HG03045 (cell line): ENCODE data around the gene NOP58.
"Not testable (repeated sequence)": the region's sequence is repeated elsewhere in the genome, so short reads cannot be mapped to it uniquely, and the experiment has no call there.

Experiments used
- ATAC-seq: cut with Tn5 transposase; IDR thresholded peaks from one replicate; pipeline ENCODE4 v1.9.1; 2021; ENCODE audit warnings: mild to moderate bottlenecking, moderate library complexity; ENCODE audit not compliant: unreplicated experiment

Gene NOP58, protein sequence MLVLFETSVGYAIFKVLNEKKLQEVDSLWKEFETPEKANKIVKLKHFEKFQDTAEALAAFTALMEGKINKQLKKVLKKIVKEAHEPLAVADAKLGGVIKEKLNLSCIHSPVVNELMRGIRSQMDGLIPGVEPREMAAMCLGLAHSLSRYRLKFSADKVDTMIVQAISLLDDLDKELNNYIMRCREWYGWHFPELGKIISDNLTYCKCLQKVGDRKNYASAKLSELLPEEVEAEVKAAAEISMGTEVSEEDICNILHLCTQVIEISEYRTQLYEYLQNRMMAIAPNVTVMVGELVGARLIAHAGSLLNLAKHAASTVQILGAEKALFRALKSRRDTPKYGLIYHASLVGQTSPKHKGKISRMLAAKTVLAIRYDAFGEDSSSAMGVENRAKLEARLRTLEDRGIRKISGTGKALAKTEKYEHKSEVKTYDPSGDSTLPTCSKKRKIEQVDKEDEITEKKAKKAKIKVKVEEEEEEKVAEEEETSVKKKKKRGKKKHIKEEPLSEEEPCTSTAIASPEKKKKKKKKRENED

DNA sequence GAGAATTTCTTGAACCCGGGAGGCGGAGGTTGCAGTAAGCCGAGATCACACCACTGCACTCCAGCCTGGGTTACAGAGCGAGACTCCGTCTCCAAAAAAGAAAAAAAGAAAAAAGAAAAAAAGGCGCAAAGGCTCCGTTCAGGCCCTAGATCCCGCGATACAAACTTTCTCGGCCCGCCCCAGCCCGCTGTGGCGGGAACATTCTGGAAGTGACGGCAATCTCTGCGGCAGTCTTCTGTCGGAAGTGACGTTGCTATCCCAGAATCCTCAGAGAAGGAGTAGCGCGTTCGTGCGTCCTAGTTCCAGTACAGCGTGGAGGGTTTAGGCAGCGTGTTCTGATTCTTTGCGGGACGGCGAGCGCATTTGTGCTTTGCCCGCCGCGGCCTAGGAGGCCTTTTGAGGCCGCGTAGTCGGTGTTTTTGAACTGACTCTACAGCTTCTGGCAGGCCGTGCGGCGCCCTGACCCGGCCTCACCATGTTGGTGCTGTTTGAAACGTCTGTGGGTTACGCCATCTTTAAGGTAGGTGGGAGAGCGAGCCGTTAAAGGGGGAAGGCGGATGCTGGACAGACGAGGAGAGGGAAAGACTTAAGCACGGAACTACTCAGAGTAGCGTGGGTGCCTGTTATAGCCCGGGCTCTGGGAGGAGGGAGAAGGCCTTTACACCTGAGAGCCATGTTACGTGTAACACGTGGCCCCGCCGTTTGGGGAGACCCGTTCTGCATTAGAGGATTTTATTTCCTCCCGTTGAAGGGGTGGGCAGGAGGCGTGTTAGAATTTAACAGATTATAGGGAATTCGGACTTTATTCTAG lies at the start of gene NOP58:
Gene NOP58, plus strand, starts transcription at position 297 of the 811 bp plus-strand sequence. Its CDS starts 179 bp downstream, at position 476.
- ATAC-seq, result peak; percentile 90

DNA sequence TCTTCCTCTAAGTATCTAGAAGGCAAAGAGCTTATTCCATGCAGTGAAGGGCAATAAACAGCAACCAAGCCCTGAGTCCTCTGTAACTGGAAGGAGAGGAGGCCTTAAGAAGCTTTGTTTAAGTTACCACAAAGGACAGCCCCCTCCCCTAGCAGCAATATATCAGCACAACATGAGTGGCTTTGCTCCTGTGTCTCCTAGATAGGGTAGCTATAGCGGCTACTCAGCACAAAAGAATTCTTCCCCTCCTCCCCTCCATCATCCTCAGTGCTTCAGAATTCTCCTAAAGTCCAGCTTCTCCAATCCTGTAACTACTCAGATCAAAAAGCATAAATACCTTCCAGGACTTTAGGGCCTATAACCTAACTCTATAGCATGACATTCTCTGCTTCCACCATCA lies 43.7 kb upstream of the NOP58 start:
- no peak for ATAC-seq

DNA sequence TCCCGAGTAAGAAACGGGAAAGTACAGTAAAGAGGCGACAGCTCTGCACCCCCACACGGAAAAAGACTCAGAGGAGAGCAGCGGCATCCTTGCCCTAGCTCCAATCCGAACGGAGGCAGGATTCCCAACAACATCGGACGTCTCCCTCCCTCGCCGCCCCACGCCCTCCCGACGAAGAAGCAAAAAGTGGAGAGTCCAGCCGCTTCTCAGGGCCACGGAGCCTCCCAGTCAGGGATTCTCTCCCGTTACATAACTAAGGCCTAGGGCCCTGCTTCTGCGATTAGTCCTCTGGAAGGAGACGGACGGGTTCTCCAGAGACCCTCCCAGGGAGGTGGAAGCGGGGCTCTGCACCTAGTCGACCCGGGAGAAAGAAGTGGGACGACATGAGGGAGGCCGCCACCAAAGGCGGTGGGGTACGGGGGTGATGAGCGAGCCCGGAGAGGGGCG lies 27.8 kb upstream of the NOP58 start:
- ATAC-seq, result peak; percentile 43

DNA sequence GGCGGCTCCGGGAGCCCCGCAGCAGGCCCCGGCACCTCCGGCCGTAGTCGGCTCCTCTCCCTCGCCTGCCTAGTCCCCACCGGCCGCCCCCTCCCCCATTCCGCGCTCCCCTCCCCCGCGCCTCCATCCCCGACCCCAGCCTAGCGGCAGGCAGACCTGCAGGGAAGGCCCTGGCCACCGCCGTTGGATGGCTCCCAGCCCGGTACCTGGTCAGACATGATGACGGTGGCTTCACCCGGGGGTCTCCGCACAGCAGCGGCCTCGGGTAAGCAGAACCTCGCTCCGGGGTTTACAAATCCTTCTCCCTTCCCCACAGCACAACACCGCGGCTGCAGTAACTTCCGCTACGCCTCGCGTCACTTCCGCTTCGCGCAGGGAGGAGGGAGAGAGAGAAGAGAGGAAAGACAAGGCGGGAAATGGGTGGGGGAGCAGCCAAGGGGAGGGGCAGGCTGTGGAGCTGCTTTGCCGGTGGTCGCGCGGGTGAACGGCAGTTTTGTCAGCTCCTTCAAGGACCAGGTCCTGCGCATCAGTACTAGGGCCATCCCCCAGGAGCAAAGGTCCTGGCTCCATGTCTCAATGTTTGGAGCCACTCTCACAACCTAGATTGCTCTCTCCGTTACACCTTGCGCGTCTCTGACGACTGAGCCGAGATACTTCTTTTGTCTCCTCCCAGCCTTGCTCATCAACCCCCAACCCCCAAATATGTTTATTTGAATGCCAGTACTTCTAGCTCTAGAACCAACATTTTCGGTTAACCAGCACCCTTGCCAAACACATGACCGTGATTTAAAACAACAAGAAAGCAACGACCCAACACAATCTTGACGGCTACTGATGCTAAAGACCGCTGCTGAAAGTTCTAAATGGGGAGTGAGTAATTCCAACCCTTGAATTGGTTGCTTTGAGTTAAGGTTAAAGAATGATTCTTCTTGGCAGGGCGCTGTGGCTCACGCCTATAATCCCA lies 27.0 kb upstream of the NOP58 start, which contains the start of gene SUMO1:
Gene SUMO1, minus strand, starts transcription at position 364 of the 964 bp plus-strand sequence. Its CDS starts 146 bp downstream, at position 218.
- peak; percentile 95 for ATAC-seq

DNA sequence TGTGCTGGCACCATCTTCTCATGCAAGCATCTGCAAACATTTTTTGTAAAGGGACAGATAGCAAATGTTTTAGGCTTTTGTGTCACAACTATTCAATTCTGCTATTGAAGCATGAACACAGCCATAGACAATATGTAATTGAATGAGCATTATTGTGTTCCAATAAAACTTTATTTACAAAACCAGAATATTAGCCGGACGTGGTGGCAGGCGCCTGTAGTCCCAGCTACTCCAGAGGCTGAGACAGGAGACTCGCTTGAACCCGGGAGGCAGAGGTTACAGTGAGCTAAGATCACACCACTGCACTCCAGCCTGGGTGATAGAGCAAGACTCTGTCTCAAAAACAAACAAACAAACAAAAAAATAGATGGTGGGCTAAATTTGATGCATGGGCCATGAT lies 17.9 kb upstream of the NOP58 start:
- not testable (repeated sequence) for ATAC-seq

DNA sequence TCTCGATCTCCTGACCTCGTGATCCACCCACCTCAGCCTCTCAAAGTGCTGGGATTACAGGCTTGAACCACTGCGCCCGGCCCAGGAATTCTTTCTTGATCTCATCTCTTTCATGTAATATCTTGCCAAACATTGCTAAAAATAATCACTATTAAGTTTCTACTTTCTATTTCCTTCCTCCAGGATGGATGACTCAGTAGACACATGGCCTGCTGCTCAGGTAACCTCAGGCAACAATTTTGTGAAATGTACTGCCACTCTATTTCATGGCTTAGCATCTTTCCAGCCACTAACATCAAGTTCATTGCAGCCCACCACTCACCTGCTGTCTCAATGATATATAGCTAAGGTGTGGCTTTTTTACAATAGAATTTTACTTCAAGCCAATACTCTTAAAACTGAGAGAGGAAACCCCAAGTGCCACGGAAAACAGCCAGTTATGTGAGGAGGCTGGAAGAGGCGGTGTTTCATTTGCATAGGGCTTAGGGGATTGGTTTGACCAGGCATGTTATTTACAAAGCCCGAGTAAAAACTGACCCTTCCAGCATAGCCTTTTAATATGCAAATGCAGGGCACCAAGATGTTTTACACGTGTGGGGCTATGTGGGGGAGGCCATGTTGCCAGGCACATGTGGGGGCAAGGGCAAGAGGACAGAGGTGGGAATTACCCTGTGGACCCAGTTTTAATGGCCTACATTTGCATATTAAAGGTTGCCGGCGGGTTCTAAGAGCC lies 15.9 kb upstream of the NOP58 start:
- ATAC-seq, result no peak

DNA sequence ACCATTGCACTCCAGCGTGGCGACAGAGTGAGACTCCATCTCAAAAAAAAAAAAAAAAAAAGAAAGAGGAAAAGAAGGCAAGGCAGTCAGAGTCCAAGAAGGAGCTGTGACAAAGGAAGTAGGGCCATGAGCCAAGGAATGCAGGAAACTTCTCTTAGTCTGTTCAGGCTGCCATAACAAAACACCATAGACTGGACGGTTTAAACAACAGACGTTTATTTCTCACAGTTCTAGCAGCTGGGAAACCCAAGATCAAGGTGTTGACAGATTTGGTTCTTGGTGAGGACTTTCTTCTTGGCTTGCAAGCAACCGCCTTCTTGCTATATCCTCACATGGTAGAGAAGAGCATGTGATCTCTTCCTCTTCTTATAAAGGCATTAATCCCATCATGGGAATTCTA lies 14.1 kb upstream of the NOP58 start:
- no peak for ATAC-seq

DNA sequence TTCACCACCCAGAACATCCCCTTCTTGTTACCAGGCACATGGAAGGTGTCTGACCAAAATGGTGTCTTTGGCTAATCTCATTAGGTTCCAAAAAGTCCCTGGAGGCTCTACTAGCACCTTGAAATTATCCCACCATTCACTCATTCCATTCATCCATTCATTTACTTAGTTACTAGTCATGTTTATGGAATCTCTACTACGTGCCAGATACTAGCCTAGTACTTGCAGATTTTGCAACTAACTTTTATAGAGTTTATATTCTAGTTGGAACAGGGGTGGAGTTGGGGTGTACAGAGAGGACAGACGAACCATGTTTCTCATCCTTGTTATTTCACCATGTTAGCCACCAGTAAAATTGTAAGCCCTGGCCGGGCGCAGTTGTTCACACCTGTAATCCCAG lies 4.0 kb upstream of the NOP58 start:
- ATAC-seq, result no peak

DNA sequence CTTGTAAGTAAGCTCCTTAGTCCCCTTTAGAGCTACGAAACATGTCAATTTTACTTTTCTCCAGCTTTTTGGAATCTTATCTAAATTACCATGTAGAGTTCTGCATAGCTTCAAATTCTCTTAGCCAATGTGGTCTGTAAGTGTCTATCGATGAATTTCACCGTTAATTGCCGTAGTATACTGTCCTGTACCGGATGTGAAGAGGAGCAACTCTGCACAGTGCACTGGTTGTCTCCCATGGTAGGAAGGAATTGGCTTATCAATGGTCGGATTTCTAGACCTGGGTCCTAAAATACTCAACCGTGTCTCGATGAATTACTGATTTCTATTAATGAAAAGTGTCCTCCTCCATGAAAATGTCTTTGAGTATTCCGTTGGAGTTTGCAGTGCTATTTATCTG lies 1.9 kb downstream of the NOP58 start:
- no peak for ATAC-seq

DNA sequence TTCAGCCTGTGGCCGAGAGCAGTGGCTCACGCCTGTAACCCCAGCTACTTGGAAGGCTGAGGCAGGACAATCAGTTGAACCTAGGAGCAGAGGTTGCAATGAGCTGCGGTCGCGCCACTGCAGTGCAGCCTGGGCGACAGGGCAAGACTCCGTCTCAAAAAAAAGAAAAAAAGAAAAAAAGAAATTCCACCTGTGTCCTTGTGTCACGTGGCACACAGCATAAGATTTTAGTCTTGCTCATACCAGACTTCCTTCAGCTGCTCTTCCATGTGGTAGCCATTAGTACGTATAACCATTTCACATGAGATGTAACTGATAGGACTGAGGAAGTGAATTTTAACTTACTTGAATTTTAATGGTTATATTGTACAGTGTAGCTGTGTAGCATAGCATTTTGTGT lies 4.0 kb downstream of the NOP58 start:
- ATAC-seq, result no peak

DNA sequence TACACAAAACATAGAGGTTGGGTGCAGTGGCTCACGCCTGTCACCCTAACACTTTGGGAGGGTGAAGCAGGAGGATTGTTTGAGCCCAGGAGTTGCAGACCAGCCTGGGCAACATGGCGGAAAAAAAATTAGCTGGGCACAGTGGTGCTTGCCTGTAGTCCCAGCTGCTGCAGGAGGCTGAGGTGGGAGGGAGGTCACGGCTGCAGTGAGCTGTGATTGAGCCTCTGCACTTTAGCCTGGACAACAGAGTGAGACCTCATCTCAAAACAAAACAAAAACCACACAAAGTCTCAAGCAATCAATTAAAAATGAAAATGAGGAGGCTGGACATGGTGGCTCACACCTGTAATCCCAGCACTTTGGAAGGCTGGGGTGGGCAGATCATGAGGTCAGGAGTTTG lies 4.9 kb downstream of the NOP58 start:
- ATAC-seq, result no peak

DNA sequence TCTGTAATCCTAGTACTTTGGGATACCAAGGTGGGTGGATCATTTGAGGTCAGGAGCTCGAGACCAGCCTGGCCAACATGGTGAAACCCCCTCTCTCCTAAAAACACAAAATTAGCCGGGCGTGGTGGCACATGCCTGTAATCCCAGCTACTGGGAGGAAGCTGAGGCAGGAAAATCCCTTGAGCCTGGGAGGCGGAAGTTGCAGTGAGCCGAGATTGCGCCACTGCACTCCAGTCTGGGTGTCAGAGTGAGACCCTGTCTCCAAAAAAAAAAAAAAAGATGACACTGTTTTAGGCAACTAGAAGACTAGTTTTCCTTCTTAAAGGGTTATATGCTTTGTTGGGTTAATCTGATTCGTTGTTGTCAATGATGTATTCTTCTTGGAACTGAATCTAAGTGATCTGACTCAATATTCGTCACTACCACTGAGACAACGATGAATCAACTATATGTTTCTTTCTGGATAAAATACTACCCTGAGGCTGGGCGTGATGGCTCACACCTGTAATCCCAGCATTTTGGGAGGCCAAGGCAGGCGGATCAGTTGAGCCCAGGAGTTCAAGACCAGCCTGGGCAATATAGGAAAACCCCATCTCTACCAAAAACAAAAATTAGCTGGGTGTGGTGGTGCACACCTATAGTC lies 10.6 kb downstream of the NOP58 start:
- not testable (repeated sequence) for ATAC-seq

DNA sequence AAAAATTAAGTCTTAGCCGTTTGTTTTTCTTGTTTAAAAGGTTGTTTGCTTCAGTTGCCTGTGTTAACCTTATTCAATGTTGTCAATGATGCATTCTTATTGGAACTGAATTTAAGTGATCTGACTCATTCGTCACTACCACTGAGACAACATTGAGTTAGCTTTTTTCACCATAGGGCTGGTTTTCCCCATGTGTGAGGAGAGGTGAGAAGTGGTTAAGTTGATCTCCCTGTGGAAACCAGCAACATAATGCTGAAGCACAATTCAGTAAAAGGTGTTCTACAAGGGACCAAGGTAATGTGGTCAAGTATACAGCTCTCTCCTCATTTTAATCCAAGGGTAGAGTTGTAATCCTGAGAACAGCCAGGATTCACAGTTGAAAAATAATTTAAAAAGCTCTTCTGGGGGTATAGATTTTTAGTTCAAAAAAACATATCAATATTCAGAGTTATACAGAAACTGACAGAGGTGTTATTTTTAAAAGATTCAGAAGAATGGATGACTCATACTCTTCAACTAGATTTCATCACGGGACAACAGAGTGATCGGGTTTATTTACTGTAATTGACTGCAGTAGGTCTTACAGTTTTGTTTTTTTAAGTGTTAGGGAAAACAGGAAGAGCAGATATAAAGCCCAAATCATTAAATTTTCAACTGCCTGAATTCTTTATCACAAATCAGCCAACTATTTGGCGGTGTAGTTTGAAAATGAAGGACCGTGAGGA lies 12.6 kb downstream of the NOP58 start:
- ATAC-seq, result no peak

DNA sequence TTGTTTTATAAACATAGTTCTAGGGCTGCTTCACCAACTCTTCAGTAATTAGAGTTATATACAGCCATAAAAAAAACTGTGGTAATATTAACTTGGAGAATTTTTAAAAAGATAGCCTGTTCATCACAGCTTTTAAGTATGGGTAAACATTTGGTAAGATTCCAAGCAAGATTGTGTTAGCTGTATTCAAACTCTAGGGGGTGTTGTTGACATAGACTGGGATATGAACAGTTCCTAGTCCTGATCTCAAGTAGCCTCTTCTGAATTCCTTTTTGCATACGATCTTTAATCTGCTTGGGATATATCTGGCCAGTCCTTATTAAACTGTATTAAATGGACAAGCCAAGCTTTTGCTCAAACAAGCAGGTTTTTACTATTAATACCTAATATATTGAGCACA lies 13.4 kb downstream of the NOP58 start:
- no peak for ATAC-seq

DNA sequence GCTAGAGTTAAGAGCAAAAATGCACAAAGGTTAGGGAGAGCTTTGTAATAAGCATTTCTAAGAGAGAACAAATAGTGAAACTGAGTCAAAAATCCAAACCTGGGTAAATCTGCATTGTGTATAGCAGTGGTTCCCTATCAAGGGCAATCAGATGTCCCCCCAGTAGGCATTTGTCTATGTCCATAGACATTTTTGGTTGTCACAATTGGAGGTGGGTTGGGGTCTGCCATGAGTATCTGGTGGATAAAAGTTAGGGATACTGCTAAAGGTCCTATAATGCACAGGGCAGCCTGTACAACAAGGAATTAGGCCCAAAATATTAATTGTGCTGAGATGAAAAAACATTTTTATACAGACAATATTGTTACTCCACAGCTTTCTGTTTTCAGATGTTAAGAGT lies 21.0 kb downstream of the NOP58 start:
- no peak for ATAC-seq

DNA sequence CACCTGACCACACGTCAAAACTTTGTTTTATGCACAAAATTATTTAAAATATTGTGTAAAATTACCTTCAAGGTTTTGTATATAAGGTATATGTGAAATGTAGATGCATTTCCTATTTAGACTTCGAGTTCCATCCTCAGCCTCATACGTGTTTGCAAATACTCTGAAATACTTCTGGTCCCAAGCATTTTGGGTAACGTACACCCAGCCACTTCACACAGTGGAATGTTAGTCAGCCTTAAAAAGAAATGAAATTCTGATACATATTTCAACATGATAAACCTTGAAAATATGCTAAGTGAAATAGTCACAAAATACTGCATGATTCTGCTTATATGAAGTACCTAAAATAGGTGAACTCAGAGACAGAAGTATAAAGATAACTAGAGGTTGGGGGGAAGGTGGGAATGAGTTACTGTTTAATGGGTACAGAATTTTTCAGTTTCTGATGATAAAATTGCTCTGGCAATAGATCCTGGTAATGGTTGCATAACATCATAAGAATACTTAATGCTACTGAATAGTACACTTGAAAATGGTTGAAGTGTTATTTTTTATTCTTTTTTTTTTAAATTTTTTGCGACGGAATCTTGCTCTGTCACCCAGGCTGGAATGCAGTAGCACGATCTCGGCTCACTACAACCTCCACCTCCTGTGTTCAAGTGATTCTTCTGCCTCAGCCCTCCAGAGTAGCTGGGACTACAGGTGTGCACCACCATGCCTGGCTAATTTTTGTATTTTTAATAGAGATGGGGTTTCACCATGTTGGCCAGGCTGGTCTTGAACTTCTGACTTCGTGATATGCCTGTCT lies 24.0 kb downstream of the NOP58 start:
- ATAC-seq, result no peak

DNA sequence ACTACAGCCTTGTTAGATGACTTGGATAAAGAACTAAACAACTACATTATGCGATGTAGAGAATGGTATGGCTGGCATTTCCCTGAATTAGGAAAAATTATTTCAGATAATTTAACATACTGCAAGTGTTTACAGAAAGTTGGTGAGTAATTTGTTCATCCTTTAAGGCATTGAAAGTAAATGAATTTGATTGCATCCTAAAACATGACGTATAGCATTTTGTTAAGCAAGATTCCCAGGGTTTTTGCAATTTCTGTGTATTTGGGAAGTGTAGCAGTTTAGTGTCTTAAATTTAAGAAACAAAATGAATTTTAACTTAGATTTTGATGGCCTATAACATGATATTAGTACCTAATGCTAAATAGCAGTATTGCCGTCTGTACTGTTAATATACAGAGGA lies 24.8 kb downstream of the NOP58 start:
- ATAC-seq, result no peak

DNA sequence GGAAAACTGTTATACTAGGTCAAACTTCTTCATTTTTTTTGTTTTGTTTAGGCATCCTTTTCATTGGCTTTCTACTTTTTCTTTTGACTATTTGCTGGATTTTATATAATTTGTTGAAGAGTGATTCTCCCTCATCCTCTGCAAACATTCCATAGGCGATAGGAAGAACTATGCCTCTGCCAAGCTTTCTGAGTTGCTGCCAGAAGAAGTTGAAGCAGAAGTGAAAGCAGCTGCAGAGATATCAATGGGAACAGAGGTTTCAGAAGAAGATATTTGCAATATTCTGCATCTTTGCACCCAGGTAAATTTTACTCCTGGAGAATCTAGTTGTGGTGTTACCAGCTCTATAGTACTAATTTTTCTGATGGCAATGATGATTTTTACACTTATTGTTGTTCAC lies 25.4 kb downstream of the NOP58 start:
- ATAC-seq, result no peak
